Measurements from ENCODE around the gene RHOC. TPM values are rescaled to one million over a fixed set of nuclear protein-coding genes. Genes with fewer than 3 reads are reported as not detected.

Gene RHOC
- total and polyA plus RNA-seq, 8 donors, result 44.0 to 105 (median 73.8) TPM

DNA sequence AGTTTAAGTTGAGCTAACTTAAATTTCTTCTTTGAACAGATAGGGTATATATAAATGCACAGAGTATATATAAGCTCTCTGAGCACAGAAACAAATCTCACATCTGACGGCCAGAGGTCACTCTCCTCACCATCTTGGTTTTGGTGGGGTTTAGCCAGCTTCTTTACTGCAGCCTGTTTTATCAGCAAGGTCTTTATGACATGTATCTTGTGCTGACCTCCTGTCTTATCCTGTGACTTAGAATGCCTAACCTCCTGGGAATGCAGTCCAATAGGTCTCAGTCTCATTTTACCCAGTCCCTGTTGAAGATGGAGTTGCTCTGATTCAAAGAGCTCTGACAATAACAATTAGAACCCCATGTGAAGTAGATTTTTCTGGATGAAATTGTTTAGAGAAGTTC lies 34.1 kb downstream of the RHOC start:
- no peaks in the 10 kb centered on the region for H3K27me3 ChIP-seq
- TF ChIP-seq, protein P1, sequence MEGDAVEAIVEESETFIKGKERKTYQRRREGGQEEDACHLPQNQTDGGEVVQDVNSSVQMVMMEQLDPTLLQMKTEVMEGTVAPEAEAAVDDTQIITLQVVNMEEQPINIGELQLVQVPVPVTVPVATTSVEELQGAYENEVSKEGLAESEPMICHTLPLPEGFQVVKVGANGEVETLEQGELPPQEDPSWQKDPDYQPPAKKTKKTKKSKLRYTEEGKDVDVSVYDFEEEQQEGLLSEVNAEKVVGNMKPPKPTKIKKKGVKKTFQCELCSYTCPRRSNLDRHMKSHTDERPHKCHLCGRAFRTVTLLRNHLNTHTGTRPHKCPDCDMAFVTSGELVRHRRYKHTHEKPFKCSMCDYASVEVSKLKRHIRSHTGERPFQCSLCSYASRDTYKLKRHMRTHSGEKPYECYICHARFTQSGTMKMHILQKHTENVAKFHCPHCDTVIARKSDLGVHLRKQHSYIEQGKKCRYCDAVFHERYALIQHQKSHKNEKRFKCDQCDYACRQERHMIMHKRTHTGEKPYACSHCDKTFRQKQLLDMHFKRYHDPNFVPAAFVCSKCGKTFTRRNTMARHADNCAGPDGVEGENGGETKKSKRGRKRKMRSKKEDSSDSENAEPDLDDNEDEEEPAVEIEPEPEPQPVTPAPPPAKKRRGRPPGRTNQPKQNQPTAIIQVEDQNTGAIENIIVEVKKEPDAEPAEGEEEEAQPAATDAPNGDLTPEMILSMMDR (IDR thresholded peaks at IDR 0.05), result no peak
- FAIRE-seq, result no peak
- WGBS, 2 donors, result 89 to 93% methylated on average over 1 of the region's 1 CpG
- DNase-seq, result no peak
- no peaks in the 10 kb centered on the region for H3K9me3 ChIP-seq
- H3K27ac ChIP-seq, result no peak overlapping the region
- ATAC-seq, result no peak
- intact Hi-C loops (cut with DNase I), result no loop called here
- no peak overlapping the region for H3K4me3 ChIP-seq
- H3K36me3 ChIP-seq, result peaks cover 0 to 12% (median 0%) of the 10 kb centered on the region in 3 donors
- peaks cover 0 to 8% (median 5%) of the 10 kb centered on the region in 3 donors for H3K4me1 ChIP-seq

DNA sequence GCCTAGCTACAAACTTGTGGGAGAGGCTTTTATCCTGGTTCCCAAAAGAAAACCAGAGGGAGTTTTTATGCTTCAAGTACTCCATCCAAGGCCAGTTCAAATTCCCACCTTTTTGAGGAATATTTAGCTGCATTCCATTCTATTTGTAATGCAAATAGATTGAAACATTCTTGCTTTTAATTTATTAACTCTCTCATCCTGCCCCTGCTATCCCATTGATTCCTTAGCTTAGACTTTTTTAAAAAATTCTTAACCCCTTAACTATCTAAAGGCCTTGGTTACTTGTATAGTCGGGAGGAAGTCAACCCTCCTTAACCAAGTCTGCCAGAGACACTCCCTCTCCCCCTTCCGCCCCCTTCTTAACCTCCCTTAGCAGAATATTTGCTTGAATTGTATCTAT lies 34.9 kb downstream of the RHOC start:
- peaks cover 0 to 8% (median 5%) of the 10 kb centered on the region in 3 donors for H3K4me1 ChIP-seq
- H3K27ac ChIP-seq, result no peak overlapping the region
- FAIRE-seq (no peak), ATAC-seq (no peak), DNase-seq (no peak)
- no peak overlapping the region for H3K4me3 ChIP-seq
- no peaks in the 10 kb centered on the region for H3K9me3 ChIP-seq
- 80 to 87% methylated on average over 2 of the region's 2 CpGs for WGBS, 2 donors
- H3K36me3 ChIP-seq, result peaks cover 0 to 20% (median 0%) of the 10 kb centered on the region in 3 donors
- TF ChIP-seq, protein P1 (IDR thresholded peaks at IDR 0.05), result no peak
- intact Hi-C loops (cut with DNase I), result no loop called here
- no peaks in the 10 kb centered on the region for H3K27me3 ChIP-seq

DNA sequence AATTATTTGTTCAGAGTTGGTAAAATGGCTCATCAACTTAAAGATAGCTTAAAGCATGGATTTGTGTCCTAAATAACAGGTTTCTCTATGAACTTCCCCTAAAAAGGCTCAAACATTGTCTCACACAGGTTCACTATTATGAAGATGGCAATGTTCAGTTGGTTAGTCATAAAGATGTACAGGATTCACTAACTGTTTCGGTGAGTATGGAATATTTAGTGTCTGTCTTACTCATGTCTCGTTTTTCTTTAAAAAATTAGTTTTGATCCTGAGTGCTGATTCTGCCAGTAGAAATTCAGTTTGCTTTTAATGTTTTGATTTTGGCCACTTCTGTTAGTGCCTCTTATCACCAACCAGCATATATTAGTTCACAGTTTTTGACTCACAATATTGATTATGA lies 40.0 kb downstream of the RHOC start:
- intact Hi-C loops (cut with DNase I), result no loop called here
- DNase-seq (no peak), ATAC-seq (no peak), FAIRE-seq (no peak)
- Histone ChIP-seq H3K27ac (no peak overlapping the region), H3K9me3 (no peaks in the 10 kb centered on the region), H3K36me3 (peaks cover 0 to 32% (median 0%) of the 10 kb centered on the region in 3 donors), H3K4me1 (no peaks in the 10 kb centered on the region), H3K27me3 (no peaks in the 10 kb centered on the region), H3K4me3 (no peak overlapping the region)
- WGBS, 2 donors, result 89 to 93% methylated on average over 2 of the region's 2 CpGs
- TF ChIP-seq, protein P1 (IDR thresholded peaks at IDR 0.05), result no peak

DNA sequence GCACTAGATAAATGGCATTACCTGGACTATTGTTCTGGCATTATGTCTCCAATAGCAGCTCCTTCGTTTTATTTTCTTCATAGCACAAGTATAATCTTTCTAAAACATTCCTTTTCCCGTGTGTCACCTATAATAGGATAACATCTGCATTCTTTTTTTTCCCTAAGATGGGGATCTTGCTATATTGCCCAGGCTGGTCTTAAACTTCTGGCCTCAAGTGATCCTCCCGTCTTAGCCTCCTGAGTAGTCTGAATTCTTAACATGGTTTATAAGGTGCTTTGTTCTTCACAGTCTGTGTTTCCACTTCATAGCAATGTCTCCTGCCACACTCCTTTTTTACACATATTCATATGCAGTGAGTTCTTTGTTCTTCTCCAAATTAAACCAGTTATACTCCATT lies 41.1 kb downstream of the RHOC start:
- TF ChIP-seq, protein P1 (IDR thresholded peaks at IDR 0.05), result no peak

DNA sequence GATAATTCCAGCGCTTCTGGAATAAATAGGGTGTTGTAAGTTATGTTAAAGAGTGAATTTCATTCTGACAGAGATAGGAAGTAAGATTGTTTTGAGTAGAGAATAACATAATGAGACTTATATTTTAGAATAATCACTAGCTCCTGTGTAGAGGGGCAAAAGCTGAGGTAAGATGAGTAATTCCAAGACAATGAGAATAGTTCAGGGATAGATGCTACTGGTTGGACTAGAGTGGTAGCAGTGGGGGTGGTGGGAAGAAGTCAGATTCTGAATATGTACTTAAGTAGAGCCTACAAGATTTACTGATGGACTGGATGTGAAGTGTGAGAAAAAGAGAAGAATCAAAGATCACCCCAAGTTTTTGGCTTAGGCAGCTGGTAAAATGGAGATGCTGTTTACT lies 55.7 kb downstream of the RHOC start:
- ATAC-seq, result no peak
- H3K27me3 ChIP-seq, result no peaks in the 10 kb centered on the region
- no peak for DNase-seq
- no peak overlapping the region for H3K27ac ChIP-seq
- FAIRE-seq, result no peak
- no peaks in the 10 kb centered on the region for H3K4me1 ChIP-seq
- peaks cover 0 to 31% (median 14%) of the 10 kb centered on the region in 3 donors for H3K36me3 ChIP-seq
- H3K9me3 ChIP-seq, result no peaks in the 10 kb centered on the region
- intact Hi-C loops (cut with DNase I), result no loop called here
- H3K4me3 ChIP-seq, result no peak overlapping the region
- TF ChIP-seq, protein P1 (IDR thresholded peaks at IDR 0.05), result no peak
- 97 to 98% methylated on average over 1 of the region's 1 CpG for whole genome bisulfite sequencing, 2 donors

More for the DNA sequence above, 41.1 kb downstream of the RHOC start:
- DNase-seq, result no peak
- H3K27ac ChIP-seq, result no peak overlapping the region
- no peak overlapping the region for H3K4me3 ChIP-seq
- intact Hi-C loops (cut with DNase I), result no loop called here
- H3K9me3 ChIP-seq, result no peaks in the 10 kb centered on the region
- no peak for FAIRE-seq
- no peaks in the 10 kb centered on the region for H3K27me3 ChIP-seq
- H3K4me1 ChIP-seq, result no peaks in the 10 kb centered on the region
- 76 to 91% methylated on average over 3 of the region's 3 CpGs for WGBS, 2 donors
- no peak for ATAC-seq
- peaks cover 0 to 43% (median 0%) of the 10 kb centered on the region in 3 donors for H3K36me3 ChIP-seq

Other genes starting within 250 kb of the RHOC start
- gene WNT2B, start 198.2 kb downstream of the RHOC start, total RNA-seq, result 1 to 10 TPM in 4 of 6 donors, under 1 TPM in 2; 0.79 to 2.7 (median 1.6) TPM
- 1 to 10 TPM in 1 of 2 donors, under 1 TPM in 1; 0.84 to 1.6 TPM for gene WNT2B, start 198.2 kb downstream of the RHOC start, polyA plus RNA-seq
- 10 to 100 TPM in 4 of 6 donors, 1 to 10 TPM in 2; 9.0 to 16.9 (median 11.2) TPM for gene ST7L, start 88.0 kb downstream of the RHOC start, total RNA-seq
- 10 to 100 TPM in 1 of 2 donors, 1 to 10 TPM in 1; 9.5 to 11.6 TPM for gene ST7L, start 88.0 kb downstream of the RHOC start, polyA plus RNA-seq
- gene CAPZA1, start 87.3 kb downstream of the RHOC start, total RNA-seq, result 10 to 100 TPM; 27.2 to 60.5 (median 34.7) TPM
- gene CAPZA1, start 87.3 kb downstream of the RHOC start, polyA plus RNA-seq, result 10 to 100 TPM; 27.6 to 32.3 TPM
- gene MOV10, start 32.5 kb downstream of the RHOC start, total RNA-seq, result 10 to 100 TPM; 17.7 to 43.5 (median 20.4) TPM
- 10 to 100 TPM; 75.5 to 89.9 TPM for gene MOV10, start 32.5 kb downstream of the RHOC start, polyA plus RNA-seq
- gene PPM1J, start 8.2 kb upstream of the RHOC start, total RNA-seq, result 1 to 10 TPM in 1 of 6 donors, under 1 TPM in 5; 0.20 to 1.6 (median 0.87) TPM
- gene PPM1J, start 8.2 kb upstream of the RHOC start, polyA plus RNA-seq, result 1 to 10 TPM in 1 of 2 donors, under 1 TPM in 1; 0.68 to 1.1 TPM
- 1 to 10 TPM; 1.0 to 5.2 (median 3.6) TPM for gene SLC16A1, start 249.1 kb upstream of the RHOC start, total RNA-seq
- under 1 TPM; 0.42 to 0.68 TPM for gene SLC16A1, start 249.1 kb upstream of the RHOC start, polyA plus RNA-seq

Data from pancreas (tissue), 10 donors.